ENCODE data around the gene PFKP.

PFKP gene

DNA sequence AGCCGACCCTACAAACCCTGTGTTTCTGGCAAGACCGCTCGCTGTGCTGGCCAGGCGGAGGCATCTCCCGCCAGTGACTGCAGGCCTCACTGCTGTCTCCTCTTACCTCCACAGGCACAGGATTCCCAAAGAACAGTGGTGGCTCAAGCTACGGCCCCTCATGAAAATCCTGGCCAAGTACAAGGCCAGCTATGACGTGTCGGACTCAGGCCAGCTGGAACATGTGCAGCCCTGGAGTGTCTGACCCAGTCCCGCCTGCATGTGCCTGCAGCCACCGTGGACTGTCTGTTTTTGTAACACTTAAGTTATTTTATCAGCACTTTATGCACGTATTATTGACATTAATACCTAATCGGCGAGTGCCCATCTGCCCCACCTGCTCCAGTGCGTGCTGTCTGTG lies 69.0 kb downstream of the PFKP start:
- no peak for DNase-seq (ENCODE audit: low spot score)

GRCh38 chr10:3136763-3137611 lies 69.6 kb downstream of the PFKP start:
- no peak for DNase-seq (ENCODE audit: low spot score)

- DNase-seq (ENCODE audit: low spot score) = no peak
These were observed 70.8 kb downstream of the PFKP start for GRCh38 chr10:3137958-3138726.

- DNase-seq (ENCODE audit: low spot score) = no peak
These were observed 72.0 kb downstream of the PFKP start for GRCh38 chr10:3139216-3139910.

DNA sequence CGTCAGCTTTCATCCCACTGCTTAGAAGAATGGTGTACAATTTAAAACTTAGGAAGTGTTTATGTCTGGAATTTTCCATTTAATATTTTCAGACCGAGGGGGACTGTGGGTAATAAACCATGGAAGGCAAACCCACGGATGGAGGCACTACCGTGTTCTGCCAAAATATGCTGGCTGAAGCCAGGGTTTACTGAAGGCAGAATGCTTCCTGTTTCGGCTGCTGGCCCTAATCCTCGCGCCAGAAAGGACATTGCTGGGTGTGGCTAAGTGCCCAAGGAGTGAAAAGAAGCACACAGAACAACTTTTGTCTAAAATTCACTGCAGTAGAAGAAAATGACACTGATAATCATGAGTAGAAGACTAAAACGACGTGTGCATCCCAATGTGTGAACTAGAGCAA lies 72.9 kb downstream of the PFKP start:
- no peak for DNase-seq (ENCODE audit: low spot score)

DNA sequence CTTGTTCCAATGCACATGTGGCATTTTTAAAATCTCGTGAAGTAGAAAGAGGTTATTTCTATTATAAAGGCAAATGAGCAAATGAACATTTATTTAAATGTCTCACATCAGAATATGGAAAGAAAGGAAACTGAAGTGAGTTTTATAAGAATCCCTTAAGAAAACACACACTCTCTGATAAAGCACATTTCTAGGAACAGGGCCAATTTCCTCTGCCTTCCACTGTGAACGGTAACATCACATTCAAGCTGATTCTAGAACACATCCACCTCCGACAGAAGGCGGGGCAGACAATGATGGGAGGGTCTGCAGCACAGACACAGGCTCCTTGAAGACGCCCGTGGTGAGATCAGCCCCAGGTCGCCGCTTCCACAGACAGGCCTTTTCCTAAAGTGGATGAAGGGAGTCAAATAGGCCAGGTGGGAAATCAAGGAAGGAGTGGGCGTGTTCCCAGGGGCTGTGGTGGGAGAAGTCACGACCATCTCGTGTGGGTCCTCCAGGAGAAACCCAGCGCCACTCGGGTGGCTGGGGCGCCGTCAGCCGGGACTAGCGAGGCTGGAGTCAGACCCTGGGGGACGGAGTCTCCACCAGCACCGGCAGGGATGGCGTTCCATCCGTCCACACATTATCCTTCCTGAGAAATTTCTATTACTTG lies 74.1 kb downstream of the PFKP start:
- DNase-seq (ENCODE audit: low spot score) = no peak

GRCh38 chr10:3142146-3142875 lies 75.0 kb downstream of the PFKP start:
- DNase-seq (ENCODE audit: low spot score) = no peak

DNA sequence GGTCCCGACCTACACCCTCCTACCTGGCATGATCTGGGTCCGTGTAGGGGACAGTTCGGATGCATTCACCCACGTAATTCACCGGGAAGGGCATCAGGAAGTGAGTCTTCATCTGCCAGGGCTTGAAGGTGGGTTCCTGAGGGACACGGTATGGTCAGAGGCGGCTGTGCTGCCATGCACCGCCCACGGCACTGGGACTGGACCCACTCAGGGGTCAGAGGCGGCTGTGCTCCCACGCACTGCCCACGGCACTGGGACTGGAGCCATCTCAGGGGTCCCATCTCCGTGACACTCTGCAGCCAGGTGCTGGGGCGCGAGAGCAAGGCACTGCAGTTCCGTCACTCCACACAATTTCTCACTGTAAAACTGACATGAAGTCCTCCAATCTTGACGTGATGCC lies 76.0 kb downstream of the PFKP start:
- DNase-seq (ENCODE audit: low spot score) = no peak

DNA sequence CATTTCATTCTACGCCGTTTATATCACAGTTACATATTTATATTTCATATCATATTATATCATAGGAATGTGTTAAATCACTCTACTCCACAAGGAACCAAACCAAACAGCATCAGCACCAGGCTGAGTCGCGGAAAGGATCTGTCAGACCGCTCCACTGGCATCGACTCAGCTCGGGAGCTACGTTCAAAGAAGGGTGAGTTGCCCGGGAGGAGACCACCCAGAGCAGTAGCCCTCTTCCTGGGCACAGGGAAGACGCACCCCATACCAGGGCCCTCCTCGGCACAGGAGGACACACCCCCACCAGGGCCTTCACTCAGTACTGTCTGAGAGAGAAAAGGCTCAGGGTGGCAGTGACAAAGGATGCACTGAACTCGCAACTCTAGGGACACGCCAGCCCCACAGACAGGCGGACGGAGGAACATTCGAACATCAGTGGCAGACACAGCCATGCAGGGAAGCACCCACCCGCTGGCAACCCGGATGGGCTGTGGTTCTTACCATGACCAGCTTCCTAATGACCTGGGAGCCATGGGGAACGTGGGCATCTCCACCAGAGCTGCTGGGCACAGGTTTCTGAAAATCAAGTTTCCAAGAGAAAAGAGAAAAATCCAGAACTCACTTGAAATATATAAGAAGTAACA lies 76.6 kb downstream of the PFKP start:
- DNase-seq (ENCODE audit: low spot score) = no peak

GRCh38 chr10:3145366-3145765 lies 78.0 kb downstream of the PFKP start:
- no peak for DNase-seq (ENCODE audit: low spot score)

DNA sequence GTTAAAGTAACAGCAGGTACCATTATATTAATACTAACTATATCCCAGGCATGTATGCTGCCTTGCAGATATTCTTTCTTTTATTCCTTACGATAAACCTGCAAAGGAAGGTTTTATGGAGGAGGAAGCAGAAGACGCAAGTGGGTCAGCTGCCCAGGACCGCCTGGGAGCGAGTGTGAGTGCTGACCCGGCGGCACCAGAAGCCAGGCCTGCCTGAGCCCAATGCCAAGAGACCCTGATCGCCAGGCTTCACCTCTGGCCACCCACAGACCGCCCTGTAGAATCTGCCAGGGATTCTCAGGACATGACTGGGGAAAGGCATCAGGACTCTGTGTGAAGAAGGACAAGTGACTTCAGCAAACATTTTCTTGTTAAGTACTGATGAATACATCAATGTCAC lies 78.9 kb downstream of the PFKP start:
- no peak for DNase-seq (ENCODE audit: low spot score)

- no peak for DNase-seq (ENCODE audit: low spot score)
These were observed 79.9 kb downstream of the PFKP start for GRCh38 chr10:3147117-3147820.

DNA sequence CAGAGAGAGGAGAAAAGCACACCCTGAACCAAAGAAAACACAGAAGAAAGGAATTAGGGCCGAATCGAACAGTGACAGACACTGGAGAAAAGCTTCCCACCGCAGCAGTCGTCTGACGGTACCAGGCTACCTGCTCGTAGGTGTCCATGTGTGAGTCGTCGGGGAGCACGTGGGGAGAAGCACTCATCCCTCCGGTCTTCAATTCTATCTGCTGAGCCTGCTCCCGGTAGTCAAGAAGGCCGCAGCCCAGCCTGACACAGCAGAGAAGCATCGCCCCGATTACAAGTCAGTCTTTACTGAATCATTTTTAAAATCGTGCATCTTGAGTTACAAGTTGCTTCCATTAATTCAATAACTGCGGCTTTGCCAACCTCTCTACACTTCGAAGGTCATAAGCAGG lies 80.7 kb downstream of the PFKP start:
- DNase-seq (ENCODE audit: low spot score) = no peak

GRCh38 chr10:3148994-3149393 lies 81.6 kb downstream of the PFKP start:
- DNase-seq (ENCODE audit: low spot score) = no peak

DNA sequence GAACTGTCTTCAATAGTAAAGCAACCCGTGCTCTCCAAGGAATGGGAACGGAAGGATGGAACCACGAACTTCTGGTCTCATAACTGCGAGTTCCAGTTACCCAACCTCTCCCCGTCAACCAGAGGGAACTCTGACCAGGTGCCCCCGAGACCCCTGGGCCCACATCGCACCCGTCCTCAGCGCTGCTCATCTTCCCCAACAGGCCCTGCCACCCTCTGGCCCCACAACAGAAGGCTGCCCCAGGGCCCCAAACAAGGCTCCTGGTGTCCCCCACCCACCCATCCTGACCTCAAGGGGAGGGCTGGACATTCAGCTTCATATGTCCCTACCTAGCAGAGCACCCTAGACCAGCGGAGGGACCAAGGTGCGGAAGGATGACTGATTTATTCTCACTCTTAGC lies 82.6 kb downstream of the PFKP start:
- DNase-seq (ENCODE audit: low spot score) = no peak

DNA sequence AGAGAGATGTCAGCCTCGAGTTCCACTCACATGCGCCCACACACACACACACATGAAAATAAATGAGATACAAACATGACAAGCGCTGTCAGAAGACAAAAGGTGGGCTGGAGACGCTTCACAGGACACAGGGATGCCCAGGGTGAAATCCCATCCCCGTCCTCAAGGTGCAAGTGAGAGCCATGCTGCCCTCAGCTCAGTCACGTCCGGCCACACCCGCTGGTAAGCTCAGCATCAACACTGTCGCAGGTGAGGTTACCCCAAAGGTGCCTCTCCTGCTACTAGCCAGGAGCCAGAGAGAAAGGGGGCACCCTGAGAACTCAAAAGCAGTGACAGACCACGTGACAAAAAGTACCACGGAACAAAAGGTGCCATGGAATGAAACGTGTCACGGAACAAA lies 83.0 kb downstream of the PFKP start:
- no peak for DNase-seq (ENCODE audit: low spot score)

DNA sequence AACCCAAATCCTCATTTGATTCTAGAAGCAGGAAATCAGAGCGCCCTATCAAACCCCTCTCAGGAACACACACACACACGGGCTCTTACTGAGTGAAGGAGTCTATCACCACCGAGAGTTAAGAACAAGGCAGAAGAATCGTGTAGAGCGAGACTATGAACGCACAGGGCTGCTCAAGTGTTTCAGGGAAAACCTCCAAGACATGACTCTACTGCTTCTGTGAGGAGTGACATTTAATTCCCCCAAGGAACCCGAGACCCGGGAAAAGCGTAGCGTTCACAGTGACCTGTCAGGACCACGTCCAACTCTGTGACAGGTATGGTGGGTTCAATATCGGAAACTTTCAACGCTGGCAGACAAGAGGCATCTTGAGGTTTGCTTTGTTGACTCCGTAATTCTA lies 83.6 kb downstream of the PFKP start:
- no peak for DNase-seq (ENCODE audit: low spot score)

GRCh38 chr10:3151889-3152565 lies 84.7 kb downstream of the PFKP start:
- no peak for DNase-seq (ENCODE audit: low spot score)

DNA sequence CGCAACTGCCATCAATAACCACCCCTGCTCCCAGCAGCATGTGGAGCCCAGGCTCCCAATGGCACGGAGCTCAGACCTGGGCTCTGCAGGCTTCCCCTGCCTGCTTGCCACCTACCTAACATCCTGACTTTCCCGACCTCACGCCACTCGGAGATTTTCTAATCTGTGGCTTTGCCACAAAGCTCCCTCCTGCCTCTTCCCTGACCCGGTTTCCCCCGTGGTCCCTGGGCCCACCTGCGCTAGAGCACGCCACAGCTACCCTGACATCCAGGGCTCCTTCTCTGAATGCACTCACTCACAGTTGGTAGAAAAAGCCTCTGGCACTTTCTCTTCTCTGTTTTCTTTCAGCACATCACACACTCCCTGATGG lies 85.2 kb downstream of the PFKP start:
- no peak for DNase-seq (ENCODE audit: low spot score)

- no peak for DNase-seq (ENCODE audit: low spot score)
These were observed 87.3 kb downstream of the PFKP start for GRCh38 chr10:3154666-3155065.
